CD14-positive monocyte (primary cell): ENCODE measurements around the gene CNDP2. TPM values are rescaled to one million over a fixed set of nuclear protein-coding genes. Genes with fewer than 3 reads are reported as not detected.

ENCODE experiments used
- DNase-seq, 3 donors: peaks; one replicate each; pipeline ENCODE4 v3.0.0-alpha.2; 2011 to 2022
- H2AFZ ChIP-seq: 2 replicates; pipeline ENCODE4 v1.6.0; 2012; ENCODE audit warnings: mild to moderate bottlenecking, low read depth, low read length, inconsistent platforms; ENCODE audit not compliant: insufficient read depth, poor library complexity, severe bottlenecking
- H3K27ac ChIP-seq, 2 donors: 1 replicate in 1 of 2; 2 replicates in 1 of 2; pipeline ENCODE4 v1.5.1; 2012 to 2013; ENCODE audit warnings: low read length in 2 of 2, control low read depth in 1 of 2, inconsistent platforms in 1 of 2, low read depth in 1 of 2, mild to moderate bottlenecking in 1 of 2
- H3K27me3 ChIP-seq, 2 donors: one replicate each; pipeline versions ENCODE4 v1.6.0 to v1.6.1; 2011 to 2013; ENCODE audit warnings: low read length in 2 of 2; ENCODE audit not compliant: control insufficient read depth in 2 of 2, insufficient read depth in 2 of 2
- H3K36me3 ChIP-seq, 2 donors: replicated peaks in 1 of 2; 1 replicate in 1 of 2; 2 replicates in 1 of 2; pipeline versions ENCODE4 v1.5.1 to v1.6.1; 2012 to 2013; ENCODE audit warnings: low read length in 2 of 2, control low read depth in 1 of 2, inconsistent platforms in 1 of 2, mild to moderate bottlenecking in 1 of 2; ENCODE audit not compliant: insufficient read depth in 2 of 2, control insufficient read depth in 1 of 2
- H3K4me1 ChIP-seq, 2 donors: 1 replicate in 1 of 2; 2 replicates in 1 of 2; pipeline versions ENCODE4 v1.5.1 to v1.6.1; 2012 to 2013; ENCODE audit warnings: low read length in 2 of 2, control low read depth in 1 of 2, inconsistent platforms in 1 of 2, mild to moderate bottlenecking in 1 of 2, moderate library complexity in 1 of 2; ENCODE audit not compliant: insufficient read depth in 2 of 2, control insufficient read depth in 1 of 2
- H3K4me2 ChIP-seq: replicated peaks from 2 replicates; pipeline ENCODE3; 2012; ENCODE audit warnings: low read length, moderate library complexity, mild to moderate bottlenecking; ENCODE audit not compliant: poor library complexity, severe bottlenecking; ENCODE audit errors: extremely low read depth
- H3K4me3 ChIP-seq, 3 experiments: fragments of 200-600 bp in 1 of 3; sonication (generic) in 1 of 3; replicated peaks in 1 of 3; 1 replicate in 2 of 3; 2 replicates in 1 of 3; pipeline ENCODE4 v1.5.1; 2011 to 2013; ENCODE audit warnings: low read length in 3 of 3, mild to moderate bottlenecking in 3 of 3, control low read depth in 2 of 3, low read depth in 2 of 3, inconsistent platforms in 1 of 3, moderate library complexity in 1 of 3
- H3K79me2 ChIP-seq: 2 replicates; pipeline ENCODE4 v1.6.0; 2012; ENCODE audit warnings: mild to moderate bottlenecking, control low read depth, inconsistent platforms, low read length, moderate library complexity; ENCODE audit not compliant: insufficient read depth
- H3K9ac ChIP-seq: 2 replicates; pipeline ENCODE4 v1.6.0; 2017; ENCODE audit warnings: low read length, mild to moderate bottlenecking; ENCODE audit not compliant: insufficient read depth, poor library complexity, severe bottlenecking
- H3K9me3 ChIP-seq, 2 donors: replicated peaks in 1 of 2; 1 replicate in 1 of 2; 2 replicates in 1 of 2; pipeline versions ENCODE4 v1.5.1 to v1.6.1; 2012 to 2013; ENCODE audit warnings: low read length in 2 of 2, control low read depth in 1 of 2; ENCODE audit not compliant: control insufficient read depth in 1 of 2, insufficient read depth in 1 of 2
- H4K20me1 ChIP-seq: 2 replicates; pipeline ENCODE4 v1.6.0; 2012; ENCODE audit warnings: mild to moderate bottlenecking, low read length, control low read depth, moderate library complexity; ENCODE audit not compliant: insufficient read depth
- H3K27ac Mint-ChIP-seq, 7 donors: one replicate each; pipeline ENCODE4 v1.8.0; 2020; ENCODE audit warnings: mild to moderate bottlenecking in 7 of 7, mixed read lengths in 7 of 7, moderate library complexity in 6 of 7, inconsistent platforms in 2 of 7
- H3K27me3 Mint-ChIP-seq, 3 donors: one replicate each; pipeline ENCODE4 v1.8.0; 2021 to 2022; ENCODE audit warnings: low read depth in 3 of 3, mild to moderate bottlenecking in 3 of 3, mixed read lengths in 3 of 3, moderate library complexity in 3 of 3, inconsistent platforms in 1 of 3
- H3K36me3 Mint-ChIP-seq, 2 donors: one replicate each; pipeline ENCODE4 v1.8.0; 2020; ENCODE audit warnings: mixed read lengths in 2 of 2, inconsistent platforms in 1 of 2, mild to moderate bottlenecking in 1 of 2
- H3K4me1 Mint-ChIP-seq: one replicate; pipeline ENCODE4 v1.8.0; 2020; ENCODE audit warnings: mild to moderate bottlenecking, mixed read lengths
- H3K4me3 Mint-ChIP-seq, 2 donors: one replicate each; pipeline ENCODE4 v1.8.0; 2020; ENCODE audit warnings: mild to moderate bottlenecking in 2 of 2, mixed read lengths in 2 of 2, moderate library complexity in 1 of 2
- H3K9me3 Mint-ChIP-seq, 7 donors: one replicate each; pipeline ENCODE4 v1.8.0; 2020 to 2022; ENCODE audit warnings: mixed read lengths in 7 of 7, mild to moderate bottlenecking in 6 of 7, moderate library complexity in 6 of 7, inconsistent platforms in 2 of 7
- CTCF ChIP-seq: fragments of 200-600 bp; IDR thresholded peaks from one replicate; pipeline ENCODE4 v1.8.0; 2022; ENCODE audit warnings: antibody characterized with exemption, mild to moderate bottlenecking
- WGBS: methylation state at CpG from one replicate; pipeline ENCODE4 v1.1.5; 2013; ENCODE audit warnings: missing lambda C conversion rate; ENCODE audit not compliant: insufficient coverage; 5-methylcytosine and 5-hydroxymethylcytosine counted together
- intact Hi-C, 2 donors: fragments of 100-400 bp; cut with micrococcal nuclease; formaldehyde crosslinking; loops; one replicate each; pipeline versions ENCODE4 v1.15.0 to v1.15.1; 2023
- polyA plus RNA-seq, 3 donors: library from polyadenylated mRNA; depleted of rRNA in 1 of 3; unstranded in 2 of 3; stranded (reverse) in 1 of 3; fragments of 300-500 nt in 2 of 3; fragments of >200 nt in 1 of 3; fragmentation: Illumina TruSeq in 2 of 3; gene quantifications; 1 replicate in 2 of 3; 2 replicates in 1 of 3; pipeline ENCODE4 v1.2.3, GENCODE V29; 2012 to 2021

CNDP2 gene
- polyA plus RNA-seq, 3 donors, result 103 to 186 (median 122) TPM

- H3K4me1 Mint-ChIP-seq, result no peaks in the 10 kb centered on the region
- Histone ChIP-seq H3K4me3 (no peak overlapping the region), H3K27ac (no peak overlapping the region), H3K36me3 (no peaks in the 10 kb centered on the region), H3K4me2 (no peak overlapping the region), H3K4me1 (no peaks in the 10 kb centered on the region), H4K20me1 (no peaks in the 10 kb centered on the region), H3K27me3 (no peaks in the 10 kb centered on the region), H3K9ac (no peak overlapping the region), H3K9me3 (no peaks in the 10 kb centered on the region), H3K79me2 (no peaks in the 10 kb centered on the region), H2AFZ (no peak overlapping the region)
- no peak overlapping the region for H3K4me3 Mint-ChIP-seq
- intact Hi-C loops, result no loop called here
- no peaks in the 10 kb centered on the region for H3K36me3 Mint-ChIP-seq
- DNase-seq, result no peak
- H3K9me3 Mint-ChIP-seq, result no peaks in the 10 kb centered on the region
- H3K27me3 Mint-ChIP-seq, result peaks cover 0 to 2% (median 2%) of the 10 kb centered on the region in 3 donors
- H3K27ac Mint-ChIP-seq, result no peak overlapping the region
- 99% methylated on average over 5 of the region's 6 CpGs for WGBS
- no peak for TF ChIP-seq CTCF
Observed at GRCh38 chr18:74530584-74530862, 34.4 kb downstream of the CNDP2 start.

- no peak overlapping the region for H2AFZ ChIP-seq
- H3K79me2 ChIP-seq, result no peaks in the 10 kb centered on the region
- no peaks in the 10 kb centered on the region for H3K9me3 ChIP-seq
- H3K36me3 ChIP-seq, result no peaks in the 10 kb centered on the region
- intact Hi-C loops, result no loop called here
- Mint-ChIP-seq H3K27me3 (peaks cover 0 to 2% (median 2%) of the 10 kb centered on the region in 3 donors), H3K4me3 (no peak overlapping the region), H3K27ac (no peak overlapping the region), H3K9me3 (no peaks in the 10 kb centered on the region), H3K36me3 (no peaks in the 10 kb centered on the region), H3K4me1 (no peaks in the 10 kb centered on the region)
- TF ChIP-seq CTCF, result no peak
- 71% methylated on average over 2 of the region's 7 CpGs for WGBS
- H3K4me3 ChIP-seq, result no peak overlapping the region
- no peaks in the 10 kb centered on the region for H3K27me3 ChIP-seq
- no peak overlapping the region for H3K9ac ChIP-seq
- H4K20me1 ChIP-seq, result no peaks in the 10 kb centered on the region
- DNase-seq, result no peak
- H3K4me1 ChIP-seq, result no peaks in the 10 kb centered on the region
- no peak overlapping the region for H3K27ac ChIP-seq
- no peak overlapping the region for H3K4me2 ChIP-seq
Observed at GRCh38 chr18:74531043-74531442, 34.9 kb downstream of the CNDP2 start.
